Activated T-cell treated with anti-CD3 and anti-CD28 coated beads, Interleukin-2, amount 50 U/mL, for 24 hours (primary cell): ENCODE data around the gene TCF21.
"Not testable (repeated sequence)": the region's sequence is repeated elsewhere in the genome, so short reads cannot be mapped to it uniquely, and the experiment has no call there.

Experiments used
- DNase-seq: peaks from one replicate; pipeline ENCODE4 v3.0.0-alpha.2; 2020
- H3K27ac Mint-ChIP-seq: 2 replicates; pipeline ENCODE4 v1.8.0; 2020; ENCODE audit warnings: mild to moderate bottlenecking, mixed read lengths
- H3K27me3 Mint-ChIP-seq: 2 replicates; pipeline ENCODE4 v1.8.0; 2020; ENCODE audit warnings: mixed read lengths
- H3K36me3 Mint-ChIP-seq: 2 replicates; pipeline ENCODE4 v1.8.0; 2020; ENCODE audit warnings: low read depth, mixed read lengths
- H3K4me1 Mint-ChIP-seq: 2 replicates; pipeline ENCODE4 v1.8.0; 2020; ENCODE audit warnings: low read depth, mixed read lengths
- H3K4me3 Mint-ChIP-seq: 2 replicates; pipeline ENCODE4 v1.8.0; 2020; ENCODE audit warnings: mild to moderate bottlenecking, moderate library complexity, mixed read lengths
- H3K9me3 Mint-ChIP-seq: 2 replicates; pipeline ENCODE4 v1.8.0; 2020; ENCODE audit warnings: mixed read lengths

The TCF21 gene

GRCh38 chr6:133894795-133895358 is 6.0 kb downstream of the TCF21 start:
- no peaks in the 10 kb centered on the region for H3K36me3 Mint-ChIP-seq
- peaks cover 86% of the 10 kb centered on the region for H3K27me3 Mint-ChIP-seq
- no peaks in the 10 kb centered on the region for H3K9me3 Mint-ChIP-seq
- H3K4me1 Mint-ChIP-seq: peaks cover 36% of the 10 kb centered on the region
- no peak overlapping the region for H3K4me3 Mint-ChIP-seq
- no peak overlapping the region for H3K27ac Mint-ChIP-seq
- no peak for DNase-seq

GRCh38 chr6:133895573-133896343 is 6.8 kb downstream of the TCF21 start:
- Mint-ChIP-seq H3K4me1 (peaks cover 30% of the 10 kb centered on the region), H3K36me3 (no peaks in the 10 kb centered on the region), H3K27me3 (peaks cover 84% of the 10 kb centered on the region), H3K4me3 (no peak overlapping the region), H3K9me3 (no peaks in the 10 kb centered on the region), H3K27ac (no peak overlapping the region)
- DNase-seq: no peak

- no peaks in the 10 kb centered on the region for H3K36me3 Mint-ChIP-seq
- H3K9me3 Mint-ChIP-seq: no peaks in the 10 kb centered on the region
- no peak for DNase-seq
- no peak overlapping the region for H3K4me3 Mint-ChIP-seq
- peaks cover 83% of the 10 kb centered on the region for H3K27me3 Mint-ChIP-seq
- H3K4me1 Mint-ChIP-seq: peaks cover 24% of the 10 kb centered on the region
- no peak overlapping the region for H3K27ac Mint-ChIP-seq
Observed at GRCh38 chr6:133896344-133896721, 7.4 kb downstream of the TCF21 start.

GRCh38 chr6:133898263-133898662 is 9.3 kb downstream of the TCF21 start:
- H3K27me3 Mint-ChIP-seq: peaks cover 78% of the 10 kb centered on the region
- H3K4me3 Mint-ChIP-seq: no peak overlapping the region
- H3K9me3 Mint-ChIP-seq: no peaks in the 10 kb centered on the region
- peaks cover 11% of the 10 kb centered on the region for H3K4me1 Mint-ChIP-seq
- H3K27ac Mint-ChIP-seq: no peak overlapping the region
- H3K36me3 Mint-ChIP-seq: no peaks in the 10 kb centered on the region
- no peak for DNase-seq

GRCh38 chr6:133899556-133899955 is 10.6 kb downstream of the TCF21 start:
- H3K27me3 Mint-ChIP-seq: peaks cover 77% of the 10 kb centered on the region
- no peak overlapping the region for H3K4me3 Mint-ChIP-seq
- no peaks in the 10 kb centered on the region for H3K9me3 Mint-ChIP-seq
- no peak for DNase-seq
- H3K4me1 Mint-ChIP-seq: peaks cover 6% of the 10 kb centered on the region
- H3K27ac Mint-ChIP-seq: no peak overlapping the region
- no peaks in the 10 kb centered on the region for H3K36me3 Mint-ChIP-seq

GRCh38 chr6:133903855-133904254 is 14.9 kb downstream of the TCF21 start:
- Mint-ChIP-seq H3K4me1 (no peaks in the 10 kb centered on the region), H3K27me3 (peaks cover 72% of the 10 kb centered on the region), H3K36me3 (no peaks in the 10 kb centered on the region), H3K4me3 (no peak overlapping the region), H3K9me3 (no peaks in the 10 kb centered on the region), H3K27ac (no peak overlapping the region)
- no peak for DNase-seq

- Mint-ChIP-seq H3K27ac (no peak overlapping the region), H3K4me3 (no peak overlapping the region), H3K9me3 (no peaks in the 10 kb centered on the region), H3K4me1 (no peaks in the 10 kb centered on the region), H3K36me3 (no peaks in the 10 kb centered on the region), H3K27me3 (peaks cover 77% of the 10 kb centered on the region)
- DNase-seq: no peak
Observed at GRCh38 chr6:133906050-133906449, 17.1 kb downstream of the TCF21 start.

- peak; percentile 80 for DNase-seq
- Mint-ChIP-seq H3K4me1 (peaks cover 4% of the 10 kb centered on the region), H3K36me3 (no peaks in the 10 kb centered on the region), H3K27me3 (peaks cover 25% of the 10 kb centered on the region), H3K27ac (no peak overlapping the region), H3K4me3 (no peak overlapping the region), H3K9me3 (no peaks in the 10 kb centered on the region)
Observed at GRCh38 chr6:133916650-133917151, 27.8 kb downstream of the TCF21 start.

- Mint-ChIP-seq H3K27ac (no peak overlapping the region), H3K4me1 (peaks cover 4% of the 10 kb centered on the region), H3K27me3 (peaks cover 29% of the 10 kb centered on the region), H3K4me3 (no peak overlapping the region), H3K9me3 (no peaks in the 10 kb centered on the region), H3K36me3 (no peaks in the 10 kb centered on the region)
- DNase-seq: no peak
Observed at GRCh38 chr6:133917781-133918180, 28.9 kb downstream of the TCF21 start.

- no peak for DNase-seq
- Mint-ChIP-seq H3K4me3 (no peak overlapping the region), H3K9me3 (no peaks in the 10 kb centered on the region), H3K27me3 (peaks cover 26% of the 10 kb centered on the region), H3K4me1 (peaks cover 4% of the 10 kb centered on the region), H3K27ac (no peak overlapping the region), H3K36me3 (no peaks in the 10 kb centered on the region)
Observed at GRCh38 chr6:133918208-133918930, 29.5 kb downstream of the TCF21 start.

- DNase-seq: no peak
- Mint-ChIP-seq H3K36me3 (no peaks in the 10 kb centered on the region), H3K27me3 (peaks cover 26% of the 10 kb centered on the region), H3K4me3 (no peak overlapping the region), H3K4me1 (peaks cover 4% of the 10 kb centered on the region), H3K9me3 (no peaks in the 10 kb centered on the region), H3K27ac (no peak overlapping the region)
Observed at GRCh38 chr6:133919362-133919761, 30.4 kb downstream of the TCF21 start.

- Mint-ChIP-seq H3K4me3 (no peak overlapping the region), H3K27ac (no peak overlapping the region), H3K27me3 (peaks cover 29% of the 10 kb centered on the region)
Observed at GRCh38 chr6:133921249-133921859, 32.4 kb downstream of the TCF21 start.

GRCh38 chr6:133923938-133924593 is 35.2 kb downstream of the TCF21 start:
- Mint-ChIP-seq H3K4me1 (no peaks in the 10 kb centered on the region), H3K4me3 (no peak overlapping the region), H3K36me3 (no peaks in the 10 kb centered on the region)

More at GRCh38 chr6:133921249-133921859, 32.4 kb downstream of the TCF21 start:
- H3K9me3 Mint-ChIP-seq: no peaks in the 10 kb centered on the region
- DNase-seq: peak; percentile 69
- H3K4me1 Mint-ChIP-seq: peaks cover 4% of the 10 kb centered on the region
- H3K36me3 Mint-ChIP-seq: no peaks in the 10 kb centered on the region

GRCh38 chr6:133931221-133931620 is 42.3 kb downstream of the TCF21 start:
- H3K27me3 Mint-ChIP-seq: peaks cover 52% of the 10 kb centered on the region
- H3K27ac Mint-ChIP-seq: not testable (repeated sequence)

More at GRCh38 chr6:133923938-133924593, 35.2 kb downstream of the TCF21 start:
- no peak overlapping the region for H3K27ac Mint-ChIP-seq
- peaks cover 35% of the 10 kb centered on the region for H3K27me3 Mint-ChIP-seq
- no peaks in the 10 kb centered on the region for H3K9me3 Mint-ChIP-seq
- peak; percentile 43 for DNase-seq

More at GRCh38 chr6:133931221-133931620, 42.3 kb downstream of the TCF21 start:
- H3K4me1 Mint-ChIP-seq, H3K36me3 Mint-ChIP-seq, DNase-seq, H3K4me3 Mint-ChIP-seq: not testable (repeated sequence)
- H3K9me3 Mint-ChIP-seq: peaks cover 14% of the 10 kb centered on the region
